K562 treated with DMSO at 1 percent for 48 hours (cell line): ENCODE data around the gene TOP3A. TPM values are rescaled to one million over a fixed set of nuclear protein-coding genes. Genes with fewer than 3 reads are reported as not detected.

Source experiments
- total RNA-seq: library from RNA; unstranded; fragments of 300-600 nt; gene quantifications from 2 replicates; pipeline ENCODE4 v1.2.3, GENCODE V29; 2022; ENCODE audit warnings: low replicate concordance; ENCODE audit errors: extremely low read depth

TOP3A gene
- 176 TPM in 1 of 2 replicates, not detected in the other for total RNA-seq

DNA sequence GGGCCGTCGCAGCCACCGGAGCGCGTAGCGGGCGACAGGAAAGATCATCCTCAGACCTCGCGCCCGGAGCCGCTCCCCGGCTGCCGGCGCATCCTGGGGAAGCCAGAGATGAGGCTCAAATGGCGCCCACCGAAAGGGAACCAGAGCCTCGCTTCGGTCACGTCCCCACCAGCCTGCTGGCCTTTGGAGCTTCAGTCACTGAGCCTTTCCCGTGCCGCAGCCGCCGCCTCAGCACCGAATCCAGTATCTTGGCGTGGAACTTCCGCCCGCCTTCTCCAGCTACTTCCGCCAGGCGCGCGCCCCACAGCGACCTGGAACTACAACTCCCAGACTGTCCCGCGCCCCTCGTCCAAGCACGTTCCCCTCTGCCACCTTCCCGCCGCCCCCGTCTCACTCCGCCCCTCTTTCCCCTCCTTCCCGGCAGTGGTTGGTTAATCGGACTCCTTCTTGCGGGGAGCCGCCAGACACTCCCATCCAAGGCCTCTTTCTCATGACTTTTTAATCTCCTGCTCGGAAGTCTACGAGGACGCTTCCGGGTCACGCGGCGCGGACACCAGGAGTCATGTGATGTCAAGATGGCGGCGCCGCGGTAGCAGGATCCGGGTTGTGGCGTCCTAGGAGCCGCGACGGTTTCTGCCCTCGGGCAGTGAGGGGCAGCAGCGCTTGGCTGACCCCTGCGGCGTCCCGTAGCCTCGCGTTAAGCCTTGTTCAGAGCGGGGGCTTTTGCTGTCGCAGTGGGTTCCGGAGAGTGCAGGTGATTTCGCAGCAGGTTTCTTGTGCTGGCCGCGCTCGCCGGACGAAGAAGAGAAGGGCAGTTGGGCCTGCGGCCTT lies at the start of gene TOP3A, which contains the start of gene SMCR8:
Gene TOP3A, minus strand, starts transcription at position 264 of the 831 bp plus-strand sequence. Its CDS starts 216 bp downstream, at position 48.
Gene SMCR8, plus strand, starts transcription at position 563 of the 831 bp plus-strand sequence. CDS start 497 bp downstream, outside the sequence.

GRCh38 chr17:18363101-18364049 lies 48.6 kb upstream of the TOP3A start, which contains the start of gene SHMT1:
SHMT1 (minus strand) TSS chr17:18363550; CDS start chr17:18355981, 7,569 bp downstream.

GRCh38 chr17:18260332-18261145 lies 54.3 kb downstream of the TOP3A start, which contains the start of gene MIEF2:
MIEF2 (plus strand) TSS chr17:18260662; CDS start chr17:18262721, 2,059 bp downstream.

GRCh38 chr17:18258356-18259038 lies 56.3 kb downstream of the TOP3A start, which contains the start of gene FLII:
FLII (minus strand) TSS chr17:18258738; CDS start chr17:18258690, 48 bp downstream.

DNA sequence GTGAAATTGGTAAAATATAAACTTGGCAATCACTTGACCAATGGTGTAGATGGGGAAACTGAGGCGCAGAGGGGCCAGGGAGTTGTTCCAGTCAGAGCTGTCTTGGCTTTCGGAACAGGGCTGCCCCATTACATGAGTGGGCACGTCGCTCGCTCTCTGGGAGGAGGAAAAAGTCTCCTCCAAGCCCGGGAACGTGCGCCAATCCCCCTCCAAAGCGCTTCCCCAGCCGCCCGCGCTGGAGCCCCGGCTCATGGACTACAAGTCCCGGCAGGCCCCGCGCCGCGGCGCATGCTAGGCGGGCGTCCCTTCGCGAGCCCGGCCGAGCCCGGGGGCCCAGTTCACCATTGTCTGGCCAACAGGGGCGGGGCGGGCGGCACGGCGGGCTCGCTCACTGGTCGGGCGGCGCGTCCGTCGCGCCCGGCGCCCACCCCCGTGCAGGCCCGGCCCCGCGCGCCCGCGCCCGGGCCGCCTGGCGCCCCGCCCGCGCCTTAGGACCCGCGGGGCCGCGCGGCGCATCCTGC lies 89.6 kb downstream of the TOP3A start, which contains the start of gene LLGL1:
Gene LLGL1, plus strand, starts transcription at position 515 of the 521 bp plus-strand sequence. CDS start 48 bp downstream, outside the sequence.

Other genes with a start within 250 kb of the TOP3A start
- not detected in 2 replicates for gene DRG2, start 227.0 kb downstream of the TOP3A start, total RNA-seq
- gene MYO15A, start 206.2 kb downstream of the TOP3A start, total RNA-seq, result not detected in 2 replicates
- gene ALKBH5, start 131.2 kb downstream of the TOP3A start, total RNA-seq, result not detected in 2 replicates
- not detected in 2 replicates for gene LLGL1, start 89.4 kb downstream of the TOP3A start, total RNA-seq
- gene FLII, start 56.3 kb downstream of the TOP3A start, total RNA-seq, result 710 TPM in 1 of 2 replicates, not detected in the other
- gene MIEF2, start 54.3 kb downstream of the TOP3A start, total RNA-seq, result not detected in 2 replicates
- not detected in 2 replicates for gene SMCR8, start 299 bp upstream of the TOP3A start, total RNA-seq
- not detected in 2 replicates for gene SHMT1, start 48.6 kb upstream of the TOP3A start, total RNA-seq
- not detected in 2 replicates for gene EVPLL, start 62.8 kb upstream of the TOP3A start, total RNA-seq
- gene LGALS9C, start 161.8 kb upstream of the TOP3A start, total RNA-seq, result not detected in 2 replicates